Measurements from ENCODE around the gene MOV10L1.
"Not testable (repeated sequence)": the region's sequence is repeated elsewhere in the genome, so short reads cannot be mapped to it uniquely, and the experiment has no call there.

GRCh38 chr22:50204998-50205397 is 115.2 kb downstream of the MOV10L1 start:
- not testable (repeated sequence) for TF ChIP-seq CTCF, POLR2A (IDR thresholded peaks at IDR 0.05)

All from breast epithelium (tissue), 3 donors.